HG02938 (cell line): Measurements from ENCODE around the gene TMEM63A.

ENCODE experiments used
- ATAC-seq: cut with Tn5 transposase; IDR thresholded peaks from one replicate; pipeline ENCODE4 v1.9.1; 2021; ENCODE audit warnings: mild to moderate bottlenecking, moderate library complexity; ENCODE audit not compliant: unreplicated experiment

Gene TMEM63A

GRCh38 chr1:225868631-225869330 lies 13.4 kb downstream of the TMEM63A start:
- ATAC-seq = no peak

- no peak for ATAC-seq
Observed at GRCh38 chr1:225866981-225867380, 15.2 kb downstream of the TMEM63A start.

GRCh38 chr1:225866061-225866837 lies 15.9 kb downstream of the TMEM63A start:
- peak; percentile 71 for ATAC-seq

GRCh38 chr1:225865514-225865913 lies 16.7 kb downstream of the TMEM63A start:
- no peak for ATAC-seq

GRCh38 chr1:225863167-225863566 lies 19.0 kb downstream of the TMEM63A start:
- no peak for ATAC-seq

- no peak for ATAC-seq
Observed at GRCh38 chr1:225862581-225862950, 19.6 kb downstream of the TMEM63A start.

GRCh38 chr1:225861834-225862580 lies 20.2 kb downstream of the TMEM63A start:
- ATAC-seq = no peak

GRCh38 chr1:225860876-225861441 lies 21.2 kb downstream of the TMEM63A start:
- ATAC-seq = no peak

- ATAC-seq = no peak
Observed at GRCh38 chr1:225860107-225860506, 22.1 kb downstream of the TMEM63A start.

- ATAC-seq = no peak
Observed at GRCh38 chr1:225859151-225859550, 23.0 kb downstream of the TMEM63A start.

GRCh38 chr1:225857256-225857655 lies 24.9 kb downstream of the TMEM63A start:
- ATAC-seq = no peak

GRCh38 chr1:225855503-225856300 lies 26.5 kb downstream of the TMEM63A start:
- ATAC-seq = no peak

GRCh38 chr1:225853441-225853840 lies 28.7 kb downstream of the TMEM63A start:
- ATAC-seq = no peak

- ATAC-seq = no peak
Observed at GRCh38 chr1:225852413-225853124, 29.6 kb downstream of the TMEM63A start.

GRCh38 chr1:225851805-225852204 lies 30.4 kb downstream of the TMEM63A start:
- ATAC-seq = peak; percentile 58

- no peak for ATAC-seq
Observed at GRCh38 chr1:225850370-225850769, 31.8 kb downstream of the TMEM63A start.

GRCh38 chr1:225849925-225850324 lies 32.3 kb downstream of the TMEM63A start:
- ATAC-seq = no peak

- peak; percentile 63 for ATAC-seq
Observed at GRCh38 chr1:225848030-225848955, 33.9 kb downstream of the TMEM63A start.

- peak; percentile 6 for ATAC-seq
Observed at GRCh38 chr1:225847610-225848009, 34.6 kb downstream of the TMEM63A start.
